ENCODE data around the gene ARL5A.

DNA sequence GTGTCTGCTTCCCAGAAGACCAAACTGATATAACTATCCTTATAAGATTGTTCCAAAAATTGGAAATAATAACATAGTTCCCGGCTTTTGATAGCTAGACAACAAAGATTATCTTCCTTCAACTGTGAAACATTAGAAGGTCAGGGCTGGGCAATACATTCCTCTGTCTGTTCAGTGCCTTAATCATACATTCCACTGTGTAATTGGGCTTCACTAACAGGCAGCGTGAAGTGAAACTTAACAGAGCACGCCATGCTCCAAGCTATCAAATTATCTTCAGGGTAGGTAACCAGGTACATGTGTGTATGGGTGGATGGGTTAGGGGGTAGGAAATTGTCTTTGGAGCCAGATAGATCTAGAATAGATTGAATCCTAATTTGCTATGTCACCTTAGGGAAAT, 23.5 kb upstream of the ARL5A start:
- TF ChIP-seq FOXJ2 (tag; IDR thresholded peaks at IDR 0.05) (no peak), LARP7 (IDR thresholded peaks at IDR 0.05) (no peak), ZNF512 (tag; IDR thresholded peaks at IDR 0.05) (no peak)
- TF ChIP-seq, protein P1, sequence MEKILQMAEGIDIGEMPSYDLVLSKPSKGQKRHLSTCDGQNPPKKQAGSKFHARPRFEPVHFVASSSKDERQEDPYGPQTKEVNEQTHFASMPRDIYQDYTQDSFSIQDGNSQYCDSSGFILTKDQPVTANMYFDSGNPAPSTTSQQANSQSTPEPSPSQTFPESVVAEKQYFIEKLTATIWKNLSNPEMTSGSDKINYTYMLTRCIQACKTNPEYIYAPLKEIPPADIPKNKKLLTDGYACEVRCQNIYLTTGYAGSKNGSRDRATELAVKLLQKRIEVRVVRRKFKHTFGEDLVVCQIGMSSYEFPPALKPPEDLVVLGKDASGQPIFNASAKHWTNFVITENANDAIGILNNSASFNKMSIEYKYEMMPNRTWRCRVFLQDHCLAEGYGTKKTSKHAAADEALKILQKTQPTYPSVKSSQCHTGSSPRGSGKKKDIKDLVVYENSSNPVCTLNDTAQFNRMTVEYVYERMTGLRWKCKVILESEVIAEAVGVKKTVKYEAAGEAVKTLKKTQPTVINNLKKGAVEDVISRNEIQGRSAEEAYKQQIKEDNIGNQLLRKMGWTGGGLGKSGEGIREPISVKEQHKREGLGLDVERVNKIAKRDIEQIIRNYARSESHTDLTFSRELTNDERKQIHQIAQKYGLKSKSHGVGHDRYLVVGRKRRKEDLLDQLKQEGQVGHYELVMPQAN (IDR thresholded peaks at IDR 0.05; ENCODE audit: borderline replicate concordance) = no peak
- TF ChIP-seq, protein P2, sequence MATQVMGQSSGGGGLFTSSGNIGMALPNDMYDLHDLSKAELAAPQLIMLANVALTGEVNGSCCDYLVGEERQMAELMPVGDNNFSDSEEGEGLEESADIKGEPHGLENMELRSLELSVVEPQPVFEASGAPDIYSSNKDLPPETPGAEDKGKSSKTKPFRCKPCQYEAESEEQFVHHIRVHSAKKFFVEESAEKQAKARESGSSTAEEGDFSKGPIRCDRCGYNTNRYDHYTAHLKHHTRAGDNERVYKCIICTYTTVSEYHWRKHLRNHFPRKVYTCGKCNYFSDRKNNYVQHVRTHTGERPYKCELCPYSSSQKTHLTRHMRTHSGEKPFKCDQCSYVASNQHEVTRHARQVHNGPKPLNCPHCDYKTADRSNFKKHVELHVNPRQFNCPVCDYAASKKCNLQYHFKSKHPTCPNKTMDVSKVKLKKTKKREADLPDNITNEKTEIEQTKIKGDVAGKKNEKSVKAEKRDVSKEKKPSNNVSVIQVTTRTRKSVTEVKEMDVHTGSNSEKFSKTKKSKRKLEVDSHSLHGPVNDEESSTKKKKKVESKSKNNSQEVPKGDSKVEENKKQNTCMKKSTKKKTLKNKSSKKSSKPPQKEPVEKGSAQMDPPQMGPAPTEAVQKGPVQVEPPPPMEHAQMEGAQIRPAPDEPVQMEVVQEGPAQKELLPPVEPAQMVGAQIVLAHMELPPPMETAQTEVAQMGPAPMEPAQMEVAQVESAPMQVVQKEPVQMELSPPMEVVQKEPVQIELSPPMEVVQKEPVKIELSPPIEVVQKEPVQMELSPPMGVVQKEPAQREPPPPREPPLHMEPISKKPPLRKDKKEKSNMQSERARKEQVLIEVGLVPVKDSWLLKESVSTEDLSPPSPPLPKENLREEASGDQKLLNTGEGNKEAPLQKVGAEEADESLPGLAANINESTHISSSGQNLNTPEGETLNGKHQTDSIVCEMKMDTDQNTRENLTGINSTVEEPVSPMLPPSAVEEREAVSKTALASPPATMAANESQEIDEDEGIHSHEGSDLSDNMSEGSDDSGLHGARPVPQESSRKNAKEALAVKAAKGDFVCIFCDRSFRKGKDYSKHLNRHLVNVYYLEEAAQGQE (IDR thresholded peaks at IDR 0.05; ENCODE audit: borderline replicate concordance) = no peak
- TF ChIP-seq, protein P2 (CRISPR knock-in tag; IDR thresholded peaks at IDR 0.05; ENCODE audit: low read depth) = no peak

Measured in K562 (cell line).